ENCODE measurements around the gene KRT74.

GRCh38 chr12:52615912-52616311 is 42.3 kb upstream of the KRT74 start:
- TF ChIP-seq CTCF (IDR thresholded peaks at IDR 0.05; ENCODE audit: low read depth, low read length, missing input control) (no peak), YY1 (IDR thresholded peaks at IDR 0.05) (no peak)

All from liver (tissue), 2 donors.